Fibroblast of the conjunctiva (primary cell): ENCODE results near the gene CHST8.
"Not testable (repeated sequence)": the region's sequence is repeated elsewhere in the genome, so short reads cannot be mapped to it uniquely, and the experiment has no call there.

Source experiments
- DNase-seq: peaks from one replicate; pipeline ENCODE4 v3.0.0-alpha.2; 2010; ENCODE audit warnings: low read depth

CHST8 gene

GRCh38 chr19:33812388-33813330 lies 190.9 kb downstream of the CHST8 start:
- DNase-seq, result no peak

GRCh38 chr19:33813391-33814101 lies 191.8 kb downstream of the CHST8 start:
- no peak for DNase-seq

- DNase-seq, result no peak
Measured at GRCh38 chr19:33814181-33815165, 192.7 kb downstream of the CHST8 start.

GRCh38 chr19:33815380-33816340 lies 193.9 kb downstream of the CHST8 start:
- DNase-seq, result no peak

GRCh38 chr19:33818411-33818810 lies 196.7 kb downstream of the CHST8 start:
- DNase-seq, result no peak

GRCh38 chr19:33819078-33819477 lies 197.3 kb downstream of the CHST8 start:
- DNase-seq, result not testable (repeated sequence)

- DNase-seq, result no peak
Measured at GRCh38 chr19:33819506-33819879, 197.7 kb downstream of the CHST8 start.

GRCh38 chr19:33819880-33820781 lies 198.4 kb downstream of the CHST8 start:
- DNase-seq, result peak; percentile 63

- DNase-seq, result no peak
Measured at GRCh38 chr19:33821871-33822270, 200.1 kb downstream of the CHST8 start.
